ENCODE results near the gene SKAP1.
"Not testable (repeated sequence)": the region's sequence is repeated elsewhere in the genome, so short reads cannot be mapped to it uniquely, and the experiment has no call there.

- TF ChIP-seq CTCF, POLR2AphosphoS5, POLR2A (IDR thresholded peaks at IDR 0.05): not testable (repeated sequence)
Measured at GRCh38 chr17:48337903-48338302, 92.1 kb downstream of the SKAP1 start.

Data from gastroesophageal sphincter (tissue), 3 donors.